SH-SY5Y (cell line): ENCODE data around the gene OMG.

Experiments
- GATA2 ChIP-seq: IDR thresholded peaks from 2 replicates; pipeline ENCODE4 v1.6.1; 2011; ENCODE audit warnings: mild to moderate bottlenecking, low read depth, low read length
- GATA3 ChIP-seq: IDR thresholded peaks from 2 replicates; pipeline ENCODE4 v1.6.1; 2011; ENCODE audit warnings: low read depth, mild to moderate bottlenecking, low read length, moderate library complexity

DNA sequence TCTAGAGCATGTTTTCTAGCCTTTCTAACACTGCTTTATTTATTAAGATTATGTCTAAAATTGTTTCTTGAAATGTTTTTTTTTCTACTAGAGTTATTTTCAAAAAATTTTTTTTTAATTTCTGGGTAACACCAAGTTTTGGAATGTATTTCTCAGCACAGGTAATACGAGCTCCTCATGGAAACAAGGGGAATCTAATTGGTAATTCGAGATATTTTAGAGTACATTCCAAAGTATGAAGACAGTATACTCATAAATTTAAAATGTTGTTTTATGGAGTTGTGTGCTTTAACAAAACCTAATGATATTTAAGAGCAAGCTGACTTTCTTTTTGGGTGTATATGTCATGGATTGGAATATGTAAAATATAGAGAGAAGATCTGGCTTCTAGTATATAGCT lies 42.4 kb downstream of the OMG start:
- TF ChIP-seq GATA2 (no peak), GATA3 (no peak)
